Adrenal gland (tissue), 5 donors: ENCODE data around the gene KLHL2.

Experiments used
- CTCF ChIP-seq, 6 experiments: fragments of 450-650 bp in 4 of 6; fragments of 200-600 bp in 2 of 6; sonication (generic) in 1 of 6; IDR thresholded peaks; 1 replicate in 5 of 6; 2 replicates in 1 of 6; pipeline versions ENCODE4 v1.5.1 to v1.8.0; 2016 to 2021; ENCODE audit warnings: antibody characterized with exemption in 6 of 6, mild to moderate bottlenecking in 2 of 6, moderate library complexity in 1 of 6
- POLR2A ChIP-seq, 2 donors: fragments of 450-650 bp; IDR thresholded peaks; one replicate each; pipeline ENCODE4 v1.6.1; 2017; ENCODE audit warnings: antibody characterized with exemption in 2 of 2, mild to moderate bottlenecking in 2 of 2, moderate library complexity in 1 of 2
- donor health status: DM: no; HTN: no; CAD: no.

- TF ChIP-seq POLR2A (IDR thresholded peaks at IDR 0.05) (no peak), CTCF (IDR thresholded peaks at IDR 0.05) (no peak)
Observed at GRCh38 chr4:165347647-165348569, 140.5 kb downstream of the KLHL2 start.
